HUES6 (cell line): Measurements from ENCODE around the gene KLHL41.

ENCODE experiments used
- H3K27ac ChIP-seq: 2 replicates; pipeline ENCODE4 v1.7.0; 2013; ENCODE audit warnings: low read depth, mild to moderate bottlenecking, low read length, inconsistent platforms
- H3K27me3 ChIP-seq: 2 replicates; pipeline ENCODE4 v1.6.1; 2013; ENCODE audit warnings: low read length; ENCODE audit not compliant: control insufficient read depth, insufficient read depth
- H3K36me3 ChIP-seq: 2 replicates; pipeline ENCODE4 v1.6.1; 2013; ENCODE audit warnings: low read length; ENCODE audit not compliant: control insufficient read depth, insufficient read depth
- H3K4me1 ChIP-seq: 2 replicates; pipeline ENCODE4 v1.6.1; 2013; ENCODE audit warnings: low read length; ENCODE audit not compliant: control insufficient read depth, insufficient read depth
- H3K4me3 ChIP-seq: 2 replicates; pipeline ENCODE4 v1.5.1; 2013; ENCODE audit warnings: low read depth, low read length
- H3K9ac ChIP-seq: one replicate; pipeline ENCODE4 v1.6.1; 2013; ENCODE audit warnings: mild to moderate bottlenecking, low read length
- H3K9me3 ChIP-seq: 2 replicates; pipeline ENCODE4 v1.6.1; 2013; ENCODE audit warnings: low read depth, low read length; ENCODE audit not compliant: control insufficient read depth, insufficient read depth

Gene KLHL41

DNA sequence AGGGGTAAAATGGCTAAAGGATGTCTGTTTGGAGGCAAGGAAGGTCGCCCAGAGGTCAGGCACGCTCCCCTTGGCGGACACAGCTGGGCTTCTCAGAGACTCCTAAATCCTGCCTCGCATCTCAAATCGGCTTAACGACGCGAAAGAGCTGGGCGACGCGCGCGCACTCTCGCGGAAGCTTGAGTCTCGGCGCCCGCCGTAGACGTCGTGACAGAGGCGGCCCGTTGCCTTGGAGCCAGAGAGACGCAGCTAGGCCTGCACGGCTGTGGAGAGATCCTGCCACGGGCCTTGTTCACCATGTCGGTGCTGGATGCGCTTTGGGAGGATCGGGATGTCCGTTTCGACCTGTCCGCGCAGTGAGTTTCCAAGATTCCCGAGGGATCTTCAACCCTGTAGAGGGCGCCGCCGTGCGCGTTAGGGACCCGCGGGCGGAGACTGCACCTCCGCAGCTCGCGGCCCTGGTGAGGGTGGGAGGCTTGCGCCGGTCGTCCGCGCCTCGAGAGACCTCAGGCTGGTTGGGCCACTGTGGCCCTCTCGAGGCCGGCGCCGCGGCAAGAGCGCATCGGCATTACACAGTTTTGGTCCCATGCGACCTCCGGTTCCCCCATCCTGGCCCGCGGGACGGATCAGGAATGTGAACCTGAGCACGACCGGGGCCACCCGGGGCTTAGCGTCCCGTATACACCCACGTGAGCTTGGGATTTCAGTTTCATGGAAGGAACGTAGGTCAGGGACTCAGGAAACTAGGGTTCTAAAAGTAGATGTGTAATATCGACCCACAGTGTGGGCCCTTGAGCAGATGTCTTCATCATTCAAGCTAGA, 30.0 kb upstream of the KLHL41 start, which contains the start of gene BBS5:
TSS of gene BBS5 (plus strand) at position 238 of the 822 bp plus-strand sequence. CDS start at position 298, 60 bp downstream.
- peak within 1 kb of the TSS; percentile 76 for H3K4me3 ChIP-seq
- no peaks in the 10 kb centered on the region for H3K36me3 ChIP-seq
- no peaks in the 10 kb centered on the region for H3K9me3 ChIP-seq
- H3K27me3 ChIP-seq: peaks cover 38% of the 10 kb centered on the region
- no peak within 1 kb of the TSS for H3K27ac ChIP-seq
- H3K9ac ChIP-seq: peak within 1 kb of the TSS; percentile 33
- no peaks in the 10 kb centered on the region for H3K4me1 ChIP-seq

GRCh38 chr2:169480079-169480465, 29.4 kb upstream of the KLHL41 start:
- Histone ChIP-seq H3K36me3 (no peaks in the 10 kb centered on the region), H3K4me3 (peak overlapping the region; percentile 76), H3K27ac (no peak overlapping the region), H3K4me1 (no peaks in the 10 kb centered on the region), H3K9me3 (no peaks in the 10 kb centered on the region), H3K9ac (peak overlapping the region; percentile 33), H3K27me3 (peaks cover 38% of the 10 kb centered on the region)

GRCh38 chr2:169485650-169486138, 23.8 kb upstream of the KLHL41 start:
- Histone ChIP-seq H3K27ac (no peak overlapping the region), H3K9ac (no peak overlapping the region), H3K4me3 (no peak overlapping the region), H3K9me3 (no peaks in the 10 kb centered on the region), H3K27me3 (peaks cover 11% of the 10 kb centered on the region), H3K36me3 (no peaks in the 10 kb centered on the region; the same call in 1 of the 2 replicates), H3K4me1 (no peaks in the 10 kb centered on the region)

DNA sequence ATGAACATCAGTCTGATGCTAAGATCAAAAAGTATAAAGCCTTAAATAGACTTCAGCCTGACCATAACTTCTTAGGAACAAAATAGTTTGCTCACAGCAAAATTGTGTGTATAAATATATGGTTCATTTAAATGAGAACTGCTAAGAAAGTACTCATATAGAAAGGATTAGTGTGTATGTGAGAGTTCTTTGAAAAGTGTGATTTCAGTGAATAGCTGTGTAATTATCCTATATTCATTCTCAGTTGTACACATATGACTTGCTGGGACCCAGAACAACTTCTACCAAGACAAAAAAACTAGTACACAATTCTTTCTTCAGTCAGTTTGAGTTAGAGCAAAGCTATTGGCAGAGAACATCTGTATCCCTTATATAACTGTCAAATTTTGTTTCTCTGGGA, 23.0 kb upstream of the KLHL41 start:
- no peaks in the 10 kb centered on the region for H3K9me3 ChIP-seq
- no peaks in the 10 kb centered on the region; the same call in 1 of the 2 replicates for H3K36me3 ChIP-seq
- no peaks in the 10 kb centered on the region for H3K4me1 ChIP-seq
- H3K27me3 ChIP-seq: peaks cover 3% of the 10 kb centered on the region; the same call in 1 of the 2 replicates
- no peak overlapping the region for H3K9ac ChIP-seq
- H3K27ac ChIP-seq: no peak overlapping the region
- H3K4me3 ChIP-seq: no peak overlapping the region

DNA sequence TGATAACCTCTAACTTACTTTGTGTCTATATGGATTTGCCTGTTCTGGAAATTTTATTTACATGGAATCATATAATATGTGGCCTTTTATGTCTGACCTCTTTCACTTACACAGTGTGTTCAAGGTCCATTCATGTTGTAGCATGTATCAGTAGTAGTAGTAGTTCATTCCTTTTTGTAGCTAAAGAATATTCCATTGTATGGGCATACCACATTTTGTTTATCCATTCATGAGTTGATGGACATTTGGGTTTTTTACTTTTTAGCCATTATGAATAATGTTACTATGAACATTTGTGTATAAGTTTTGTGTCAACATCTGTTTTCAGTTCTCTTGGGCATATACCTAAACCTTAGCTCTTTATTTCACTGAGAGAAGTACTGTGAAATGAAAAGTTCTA, 18.7 kb upstream of the KLHL41 start:
- H3K9me3 ChIP-seq: no peaks in the 10 kb centered on the region
- H3K4me1 ChIP-seq: no peaks in the 10 kb centered on the region
- no peak overlapping the region for H3K9ac ChIP-seq
- H3K27me3 ChIP-seq: no peaks in the 10 kb centered on the region
- H3K36me3 ChIP-seq: no peaks in the 10 kb centered on the region; the same call in 1 of the 2 replicates
- H3K27ac ChIP-seq: no peak overlapping the region
- no peak overlapping the region for H3K4me3 ChIP-seq

- H3K27me3 ChIP-seq: no peaks in the 10 kb centered on the region
- H3K4me3 ChIP-seq: no peak overlapping the region
- no peaks in the 10 kb centered on the region for H3K9me3 ChIP-seq
- no peaks in the 10 kb centered on the region for H3K4me1 ChIP-seq
- no peaks in the 10 kb centered on the region; the same call in 1 of the 2 replicates for H3K36me3 ChIP-seq
- no peak overlapping the region for H3K9ac ChIP-seq
- H3K27ac ChIP-seq: no peak overlapping the region
Observed at GRCh38 chr2:169491378-169491777, 18.1 kb upstream of the KLHL41 start.

- no peaks in the 10 kb centered on the region for H3K4me1 ChIP-seq
- no peak overlapping the region for H3K9ac ChIP-seq
- no peaks in the 10 kb centered on the region for H3K9me3 ChIP-seq
- no peak overlapping the region for H3K27ac ChIP-seq
- no peak overlapping the region for H3K4me3 ChIP-seq
- H3K36me3 ChIP-seq: no peaks in the 10 kb centered on the region; the same call in 1 of the 2 replicates
- no peaks in the 10 kb centered on the region for H3K27me3 ChIP-seq
Observed at GRCh38 chr2:169493360-169493759, 16.1 kb upstream of the KLHL41 start.

DNA sequence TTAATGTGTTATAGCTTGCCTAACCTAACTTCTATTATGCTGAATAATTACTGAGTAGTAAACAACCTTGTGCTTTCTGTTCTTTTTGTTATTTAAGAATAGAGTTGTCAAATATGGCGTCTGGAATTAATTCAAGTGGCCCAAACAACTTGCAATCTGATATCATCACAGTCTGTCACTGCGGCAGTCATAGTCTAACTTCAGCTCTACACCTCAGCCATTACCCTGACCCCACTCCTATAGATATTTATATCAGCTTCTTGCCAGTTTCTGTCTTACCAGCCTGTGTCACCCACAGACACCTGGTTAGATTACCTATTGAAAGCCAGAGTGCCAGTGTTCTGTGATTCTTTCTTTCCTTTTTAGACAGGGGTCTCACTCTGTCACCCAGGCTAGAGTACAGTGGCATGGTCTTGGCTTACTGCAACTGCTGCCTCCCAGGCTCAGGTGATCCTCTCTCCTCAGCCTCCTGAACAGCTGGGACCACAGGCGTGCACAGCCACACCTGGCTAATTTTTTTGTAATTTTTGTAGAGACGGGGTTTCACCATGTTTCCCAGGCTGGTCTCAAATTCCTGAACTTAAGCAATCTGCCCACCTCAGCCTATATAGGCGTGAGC, 14.1 kb upstream of the KLHL41 start:
- no peaks in the 10 kb centered on the region for H3K27me3 ChIP-seq
- H3K4me1 ChIP-seq: no peaks in the 10 kb centered on the region
- H3K36me3 ChIP-seq: no peaks in the 10 kb centered on the region; the same call in 1 of the 2 replicates
- H3K9ac ChIP-seq: no peak overlapping the region
- H3K9me3 ChIP-seq: no peaks in the 10 kb centered on the region
- H3K27ac ChIP-seq: no peak overlapping the region
- no peak overlapping the region for H3K4me3 ChIP-seq

- Histone ChIP-seq H3K4me3 (no peak overlapping the region), H3K27me3 (no peaks in the 10 kb centered on the region), H3K27ac (no peak overlapping the region), H3K36me3 (no peaks in the 10 kb centered on the region; the same call in 1 of the 2 replicates), H3K4me1 (0 out of 2 replicates have a peak, but pooled peaks cover 3% of the 10 kb centered on the region), H3K9me3 (no peaks in the 10 kb centered on the region; the same call in 1 of the 2 replicates), H3K9ac (no peak overlapping the region)
Observed at GRCh38 chr2:169504651-169505050, 4.9 kb upstream of the KLHL41 start.

- H3K27me3 ChIP-seq: no peaks in the 10 kb centered on the region
- H3K27ac ChIP-seq: no peak overlapping the region
- H3K4me1 ChIP-seq: peaks cover 8% of the 10 kb centered on the region; the same call in 1 of the 2 replicates
- no peaks in the 10 kb centered on the region; the same call in 1 of the 2 replicates for H3K9me3 ChIP-seq
- H3K9ac ChIP-seq: no peak overlapping the region
- H3K4me3 ChIP-seq: no peak overlapping the region
- H3K36me3 ChIP-seq: no peaks in the 10 kb centered on the region; the same call in 1 of the 2 replicates
Observed at GRCh38 chr2:169507698-169508097, 1.8 kb upstream of the KLHL41 start.

GRCh38 chr2:169509955-169510354, 453 bp downstream of the KLHL41 start:
- no peak overlapping the region for H3K4me3 ChIP-seq
- H3K9me3 ChIP-seq: no peaks in the 10 kb centered on the region; the same call in 1 of the 2 replicates
- peaks cover 8% of the 10 kb centered on the region; the same call in 1 of the 2 replicates for H3K4me1 ChIP-seq
- no peak overlapping the region for H3K27ac ChIP-seq
- H3K27me3 ChIP-seq: no peaks in the 10 kb centered on the region
- no peak overlapping the region for H3K9ac ChIP-seq
- no peaks in the 10 kb centered on the region for H3K36me3 ChIP-seq
